Choroid plexus epithelial cell (primary cell): ENCODE measurements around the gene OR10J5.
A peak's percentile ranks its signal among the peaks of the same experiment; 100 is the strongest.

Experiments used
- DNase-seq: peaks from one replicate; pipeline ENCODE4 v3.0.0-alpha.2; 2010; ENCODE audit warnings: low read depth
- H3K4me3 ChIP-seq: 2 replicates; pipeline ENCODE4 v1.5.1; 2011; ENCODE audit warnings: low read depth, mild to moderate bottlenecking, control low read depth, low read length, moderate library complexity
- CTCF ChIP-seq: conservative IDR thresholded peaks from 2 replicates; pipeline ENCODE4 v1.5.1; 2011; ENCODE audit warnings: low read depth, mild to moderate bottlenecking, control low read depth, inconsistent platforms, low read length, moderate library complexity

The OR10J5 gene

GRCh38 chr1:159535907-159536306 lies at the start of gene OR10J5:
OR10J5 (minus strand) TSS chr1:159536007; CDS start chr1:159536007, 0 bp downstream.
- no peak for TF ChIP-seq CTCF
- no peak within 1 kb of the TSS for H3K4me3 ChIP-seq
- no peak for DNase-seq

- no peak for TF ChIP-seq CTCF
- DNase-seq: no peak
- H3K4me3 ChIP-seq: no peak overlapping the region
Observed at GRCh38 chr1:159584536-159584935, 48.7 kb upstream of the OR10J5 start.

- DNase-seq: peak; percentile 42
- no peak for TF ChIP-seq CTCF
- no peak overlapping the region for H3K4me3 ChIP-seq
Observed at GRCh38 chr1:159581422-159581821, 45.6 kb upstream of the OR10J5 start.

GRCh38 chr1:159580340-159580739 lies 44.5 kb upstream of the OR10J5 start:
- no peak for TF ChIP-seq CTCF
- DNase-seq: no peak
- no peak overlapping the region for H3K4me3 ChIP-seq

GRCh38 chr1:159577446-159577845 lies 41.6 kb upstream of the OR10J5 start:
- DNase-seq: no peak
- TF ChIP-seq CTCF: no peak
- H3K4me3 ChIP-seq: no peak overlapping the region

GRCh38 chr1:159562680-159563079 lies 26.9 kb upstream of the OR10J5 start:
- H3K4me3 ChIP-seq: no peak overlapping the region
- TF ChIP-seq CTCF: no peak
- no peak for DNase-seq

- no peak for DNase-seq
- no peak for TF ChIP-seq CTCF
- no peak overlapping the region for H3K4me3 ChIP-seq
Observed at GRCh38 chr1:159561497-159561896, 25.7 kb upstream of the OR10J5 start.
